Natural killer cell (primary cell): ENCODE results near the gene CEP76. TPM values are rescaled to one million over a fixed set of nuclear protein-coding genes. Genes with fewer than 3 reads are reported as not detected.

Experiments used
- ATAC-seq, 3 donors: fragments of 150-1000 bp in 2 of 3; fragments of 200-7000 bp in 1 of 3; cut with Tn5 transposase; 1 replicate in 1 of 3; 2 replicates in 2 of 3; pipeline ENCODE4 v1.10.0; 2021; ENCODE audit warnings: mild to moderate bottlenecking in 2 of 3, moderate library complexity in 2 of 3
- DNase-seq, 2 donors: peaks; one replicate each; pipeline versions ENCODE4 v3.0.0 to v3.0.0-alpha.2; 2013 to 2021; ENCODE audit warnings: mixed read lengths in 1 of 2
- H3K27ac ChIP-seq: one replicate; pipeline ENCODE4 v1.5.1; 2013; ENCODE audit warnings: mild to moderate bottlenecking, low read length
- H3K27me3 ChIP-seq: one replicate; pipeline ENCODE4 v1.6.1; 2013; ENCODE audit warnings: low read length; ENCODE audit not compliant: control insufficient read depth, insufficient read depth
- H3K36me3 ChIP-seq: one replicate; pipeline ENCODE4 v1.6.1; 2013; ENCODE audit warnings: low read length; ENCODE audit not compliant: control insufficient read depth, insufficient read depth
- H3K4me1 ChIP-seq: one replicate; pipeline ENCODE4 v1.6.1; 2013; ENCODE audit warnings: low read length; ENCODE audit not compliant: control insufficient read depth, insufficient read depth
- H3K4me3 ChIP-seq: one replicate; pipeline ENCODE4 v1.5.1; 2013; ENCODE audit warnings: low read length
- H3K9me3 ChIP-seq: one replicate; pipeline ENCODE4 v1.6.1; 2013; ENCODE audit warnings: low read length; ENCODE audit not compliant: control insufficient read depth, insufficient read depth
- H3K27ac Mint-ChIP-seq, 2 donors: one replicate each; pipeline ENCODE4 v1.8.0; 2022; ENCODE audit warnings: mild to moderate bottlenecking in 2 of 2, mixed read lengths in 2 of 2, moderate library complexity in 1 of 2
- H3K27me3 Mint-ChIP-seq, 2 donors: one replicate each; pipeline ENCODE4 v1.8.0; 2022; ENCODE audit warnings: low read depth in 2 of 2, mixed read lengths in 2 of 2
- H3K36me3 Mint-ChIP-seq: one replicate; pipeline ENCODE4 v1.8.0; 2022; ENCODE audit warnings: mixed read lengths
- H3K4me1 Mint-ChIP-seq, 2 donors: one replicate each; pipeline ENCODE4 v1.8.0; 2022; ENCODE audit warnings: mixed read lengths in 2 of 2
- H3K4me3 Mint-ChIP-seq: one replicate; pipeline ENCODE4 v1.8.0; 2022; ENCODE audit warnings: mild to moderate bottlenecking, moderate library complexity, mixed read lengths
- H3K9me3 Mint-ChIP-seq, 2 donors: one replicate each; pipeline ENCODE4 v1.8.0; 2022; ENCODE audit warnings: mixed read lengths in 2 of 2
- CTCF ChIP-seq: fragments of 200-600 bp; IDR thresholded peaks from one replicate; pipeline ENCODE4 v1.8.0; 2022; ENCODE audit warnings: antibody characterized with exemption
- WGBS: methylation state at CpG from one replicate; pipeline ENCODE4 v1.1.7; 2013; ENCODE audit warnings: missing lambda C conversion rate; ENCODE audit not compliant: insufficient coverage; 5-methylcytosine and 5-hydroxymethylcytosine counted together
- intact Hi-C: fragments of 100-400 bp; cut with micrococcal nuclease; formaldehyde crosslinking; loops from one replicate; pipeline ENCODE4 v1.14.2; 2022
- total RNA-seq, 4 donors: library from RNA; stranded (reverse); fragments of 120-200 nt in 1 of 4; gene quantifications; one replicate each; pipeline versions ENCODE4 v1.2.3 to v1.2.4, GENCODE V29; 2013 to 2022

Gene CEP76
- total RNA-seq = 1 to 10 TPM; 6.4 to 9.8 (median 8.8) TPM
- 10.6 TPM for total RNA-seq (2013)

- peaks cover 12% of the 10 kb centered on the region for H3K36me3 ChIP-seq
- H3K4me3 ChIP-seq = peak within 1 kb of the TSS; percentile 99
- TF ChIP-seq CTCF = no peak
- Mint-ChIP-seq H3K4me1 (peaks cover 41 to 47% of the 10 kb centered on the region in 2 donors), H3K27me3 (no peaks in the 10 kb centered on the region), H3K27ac (peak within 1 kb of the TSS; percentile 94 to 99), H3K9me3 (no peaks in the 10 kb centered on the region), H3K4me3 (peak within 1 kb of the TSS; percentile 99), H3K36me3 (no peaks in the 10 kb centered on the region)
- intact Hi-C loops = loop anchor here (5.0 kb wide), 1 partner anchor 325 kb away; the partner anchor contains the start of gene AFG3L2
- ATAC-seq = peak; percentile 81 to 87 (median 83)
- H3K4me1 ChIP-seq = peaks cover 20% of the 10 kb centered on the region
- H3K27ac ChIP-seq = peak within 1 kb of the TSS; percentile 99
- H3K27me3 ChIP-seq = no peaks in the 10 kb centered on the region
- under 1% methylated on average over 89 of the region's 89 CpGs for WGBS
- DNase-seq = peak; percentile 82 to 88
- H3K9me3 ChIP-seq = no peaks in the 10 kb centered on the region
Measured at GRCh38 chr18:12702221-12703095, at the start of gene CEP76, which contains the start of gene PSMG2. CEP76 (minus strand) TSS chr18:12702723; CDS start chr18:12702548, 175 bp downstream. PSMG2 (plus strand) TSS chr18:12703042; CDS start chr18:12703108, 66 bp downstream.

- no peaks in the 10 kb centered on the region for H3K36me3 ChIP-seq
Measured at GRCh38 chr18:12751891-12752290, 49.4 kb upstream of the CEP76 start.

GRCh38 chr18:12751503-12751884, 49.0 kb upstream of the CEP76 start:
- H3K36me3 Mint-ChIP-seq = no peaks in the 10 kb centered on the region
- no peaks in the 10 kb centered on the region for H3K27me3 ChIP-seq
- DNase-seq (no peak), ATAC-seq (no peak)
- intact Hi-C loops = no loop called here
- no peaks in the 10 kb centered on the region for H3K36me3 ChIP-seq
- H3K4me3 Mint-ChIP-seq = no peak overlapping the region
- no peak for TF ChIP-seq CTCF
- H3K9me3 Mint-ChIP-seq = no peaks in the 10 kb centered on the region
- no peak overlapping the region for H3K27ac ChIP-seq
- no peak overlapping the region for H3K4me3 ChIP-seq
- 92% methylated on average over 5 of the region's 5 CpGs for WGBS
- H3K4me1 ChIP-seq = no peaks in the 10 kb centered on the region
- H3K4me1 Mint-ChIP-seq = peaks cover 0 to 8% of the 10 kb centered on the region in 2 donors
- no peaks in the 10 kb centered on the region for H3K9me3 ChIP-seq
- H3K27me3 Mint-ChIP-seq = peaks cover 0 to 5% of the 10 kb centered on the region in 2 donors
- H3K27ac Mint-ChIP-seq = no peak overlapping the region

More at GRCh38 chr18:12751891-12752290, 49.4 kb upstream of the CEP76 start:
- Mint-ChIP-seq H3K4me3 (no peak overlapping the region), H3K4me1 (peaks cover 0 to 8% of the 10 kb centered on the region in 2 donors), H3K27me3 (peaks cover 0 to 5% of the 10 kb centered on the region in 2 donors), H3K9me3 (no peaks in the 10 kb centered on the region), H3K27ac (no peak overlapping the region), H3K36me3 (no peaks in the 10 kb centered on the region)
- no peaks in the 10 kb centered on the region for H3K9me3 ChIP-seq
- WGBS = 97% methylated on average over 4 of the region's 4 CpGs
- DNase-seq (no peak), ATAC-seq (no peak)
- intact Hi-C loops = no loop called here
- no peak overlapping the region for H3K4me3 ChIP-seq
- H3K27me3 ChIP-seq = no peaks in the 10 kb centered on the region
- H3K27ac ChIP-seq = no peak overlapping the region
- H3K4me1 ChIP-seq = no peaks in the 10 kb centered on the region
- TF ChIP-seq CTCF = no peak
